H1 (cell line): ENCODE results near the gene SLC30A3. TPM values are rescaled to one million over a fixed set of nuclear protein-coding genes. Genes with fewer than 3 reads are reported as not detected.

ENCODE experiments used
- CTCF ChIA-PET: fragments of 300-600 bp; sonication (Branson Sonifier 250); formaldehyde crosslinking; loops from one replicate; lab custom pipeline; 2021; ENCODE audit not compliant: partially characterized antibody; lab: Charles Lee
- POLR2A ChIA-PET: fragments of 300-600 bp; sonication (Branson Sonifier 250); formaldehyde crosslinking; loops from one replicate; lab custom pipeline; 2021; ENCODE audit warnings: inconsistent platforms; ENCODE audit not compliant: partially characterized antibody; lab: Charles Lee
- DNase-seq, 2 experiments: peaks; one replicate each; pipeline versions ENCODE4 v3.0.0 to v3.0.0-alpha.2; 2010 to 2022; ENCODE audit warnings: low spot score in 2 of 2, low read depth in 1 of 2, mixed read lengths in 1 of 2
- FAIRE-seq: peaks from 2 replicates; lab custom pipeline; 2011; peaks lifted over from hg19 to GRCh38; lab: Jason Lieb, UNC
- H2AFZ ChIP-seq: 2 replicates; pipeline ENCODE4 v1.8.1; 2012; ENCODE audit warnings: low read length, inconsistent platforms
- H2AK5ac ChIP-seq: 2 replicates; pipeline ENCODE4 v1.6.1; 2013; ENCODE audit warnings: low read depth, low read length
- H2BK120ac ChIP-seq: replicated peaks from 2 replicates; pipeline ENCODE3; 2013; ENCODE audit warnings: low read depth, low read length, inconsistent platforms
- H2BK12ac ChIP-seq: 2 replicates; pipeline ENCODE4 v1.6.1; 2013; ENCODE audit warnings: low read depth, low read length
- H2BK15ac ChIP-seq: 2 replicates; pipeline ENCODE4 v1.6.1; 2013; ENCODE audit warnings: low read length
- H2BK20ac ChIP-seq: 2 replicates; pipeline ENCODE4 v1.6.1; 2013; ENCODE audit warnings: low read length
- H2BK5ac ChIP-seq: 2 replicates; pipeline ENCODE4 v1.6.1; 2013; ENCODE audit warnings: low read depth, low read length
- H3K14ac ChIP-seq: 2 replicates; pipeline ENCODE4 v1.6.1; 2013; ENCODE audit warnings: inconsistent platforms; ENCODE audit not compliant: insufficient read length
- H3K18ac ChIP-seq: 2 replicates; pipeline ENCODE4 v1.6.1; 2013; ENCODE audit warnings: low read length; ENCODE audit errors: extremely low read depth
- H3K23ac ChIP-seq: 2 replicates; pipeline ENCODE4 v1.6.1; 2013; ENCODE audit warnings: inconsistent platforms; ENCODE audit not compliant: insufficient read length
- H3K23me2 ChIP-seq: 2 replicates; pipeline ENCODE4 v1.6.1; 2013; ENCODE audit warnings: low read depth, low read length
- H3K27ac ChIP-seq: 2 replicates; pipeline ENCODE4 v1.6.1; 2011; ENCODE audit warnings: low read depth, low read length, inconsistent platforms
- H3K27me3 ChIP-seq, 4 experiments: replicated peaks in 1 of 4; 1 replicate in 1 of 4; 2 replicates in 3 of 4; pipeline versions ENCODE4 v1.6.1 to v1.8.1; 2011 to 2013; ENCODE audit warnings: low read length in 3 of 4, mild to moderate bottlenecking in 3 of 4, inconsistent platforms in 2 of 4, mixed read lengths in 2 of 4, moderate library complexity in 1 of 4; ENCODE audit not compliant: control insufficient read depth in 3 of 4, insufficient read depth in 3 of 4; ENCODE audit errors: extremely low read depth in 1 of 4
- H3K36me3 ChIP-seq, 4 experiments: 2 replicates each; pipeline versions ENCODE4 v1.6.1 to v1.8.1; 2011 to 2013; ENCODE audit warnings: mild to moderate bottlenecking in 4 of 4, low read length in 3 of 4, moderate library complexity in 2 of 4, control low read depth in 1 of 4, inconsistent platforms in 1 of 4; ENCODE audit not compliant: insufficient read depth in 4 of 4, control insufficient read depth in 2 of 4
- H3K4ac ChIP-seq: replicated peaks from 2 replicates; pipeline ENCODE3; 2013; ENCODE audit warnings: low read length, low read depth, mixed read lengths, inconsistent platforms; ENCODE audit not compliant: insufficient read length
- H3K4me1 ChIP-seq, 4 experiments: replicated peaks in 1 of 4; 1 replicate in 1 of 4; 2 replicates in 3 of 4; pipeline versions ENCODE4 v1.6.1 to v1.8.1; 2011 to 2013; ENCODE audit warnings: low read length in 3 of 4, inconsistent platforms in 2 of 4, mixed read lengths in 1 of 4; ENCODE audit not compliant: insufficient read depth in 4 of 4, control insufficient read depth in 3 of 4
- H3K4me2 ChIP-seq, 2 experiments: 2 replicates each; pipeline versions ENCODE4 v1.6.1 to v1.8.1; 2011 to 2013; ENCODE audit warnings: low read depth in 2 of 2, low read length in 2 of 2, control low read depth in 1 of 2, inconsistent platforms in 1 of 2, mild to moderate bottlenecking in 1 of 2; ENCODE audit not compliant: insufficient read depth in 1 of 2
- H3K4me3 ChIP-seq, 4 experiments: fragments of 200-600, 300-600 bp in 1 of 4; sonication (generic), shearing (Covaris generic), sonication (Bioruptor Twin) in 1 of 4; 2 replicates each; pipeline versions ENCODE4 v1.5.1 to v1.8.1; 2011 to 2016; ENCODE audit warnings: low read length in 4 of 4, low read depth in 3 of 4, control low read depth in 2 of 4, inconsistent platforms in 2 of 4, mild to moderate bottlenecking in 2 of 4, mixed read lengths in 1 of 4, moderate library complexity in 1 of 4; ENCODE audit not compliant: insufficient read depth in 2 of 4; ENCODE audit errors: extremely low read depth in 1 of 4
- H3K56ac ChIP-seq: replicated peaks from 2 replicates; pipeline ENCODE3; 2013; ENCODE audit warnings: low read depth, mild to moderate bottlenecking, mixed read lengths, low read length, inconsistent platforms; ENCODE audit not compliant: insufficient read length
- H3K79me1 ChIP-seq: 2 replicates; pipeline ENCODE4 v1.6.1; 2013; ENCODE audit warnings: low read depth, low read length, control low read depth
- H3K79me2 ChIP-seq, 2 experiments: 2 replicates each; pipeline versions ENCODE4 v1.6.1 to v1.8.1; 2012 to 2013; ENCODE audit warnings: low read length in 2 of 2, mild to moderate bottlenecking in 2 of 2, inconsistent platforms in 1 of 2; ENCODE audit not compliant: insufficient read depth in 2 of 2, control insufficient read depth in 1 of 2
- H3K9ac ChIP-seq, 4 experiments: replicated peaks in 1 of 4; 1 replicate in 1 of 4; 2 replicates in 3 of 4; pipeline versions ENCODE4 v1.6.1 to v1.8.1; 2011 to 2013; ENCODE audit warnings: low read depth in 3 of 4, low read length in 3 of 4, control low read depth in 2 of 4, mild to moderate bottlenecking in 2 of 4, moderate library complexity in 2 of 4, inconsistent platforms in 1 of 4; ENCODE audit errors: extremely low read depth in 1 of 4
- H3K9me3 ChIP-seq, 2 experiments: 2 replicates each; pipeline versions ENCODE4 v1.6.1 to v1.8.1; 2012 to 2013; ENCODE audit warnings: mild to moderate bottlenecking in 2 of 2, moderate library complexity in 2 of 2, control low read depth in 1 of 2, inconsistent platforms in 1 of 2, low read depth in 1 of 2, low read length in 1 of 2, mixed read lengths in 1 of 2; ENCODE audit not compliant: insufficient read depth in 2 of 2
- H4K20me1 ChIP-seq, 2 experiments: replicated peaks in 1 of 2; 2 replicates each; pipeline versions ENCODE3 to v1.8.1; 2011 to 2013; ENCODE audit warnings: inconsistent platforms in 2 of 2, low read length in 2 of 2, mild to moderate bottlenecking in 1 of 2; ENCODE audit not compliant: insufficient read depth in 2 of 2, control insufficient read depth in 1 of 2
- H4K5ac ChIP-seq: 2 replicates; pipeline ENCODE4 v1.6.1; 2013; ENCODE audit warnings: low read length, low read depth, mixed read lengths, inconsistent platforms; ENCODE audit not compliant: insufficient read length
- H4K8ac ChIP-seq: 2 replicates; pipeline ENCODE4 v1.8.0; 2013; ENCODE audit warnings: mild to moderate bottlenecking, moderate library complexity, low read length, inconsistent platforms; ENCODE audit not compliant: insufficient read depth; ENCODE audit errors: extremely low read depth
- H4K91ac ChIP-seq: replicated peaks from 2 replicates; pipeline ENCODE3; 2013; ENCODE audit warnings: low read length, mixed read lengths, inconsistent platforms; ENCODE audit not compliant: insufficient read length
- WGBS, 2 experiments: shearing (Covaris generic) in 1 of 2; methylation state at CpG; one replicate each; pipeline versions ENCODE4 v1.1.6 to v1.1.7; 2013 to 2015; ENCODE audit warnings: low lambda C conversion rate in 2 of 2, mixed read lengths in 2 of 2, inconsistent platforms in 1 of 2, low coverage in 1 of 2, missing lambda C conversion rate in 1 of 2; ENCODE audit not compliant: insufficient replicate concordance in 2 of 2, insufficient coverage in 1 of 2, insufficient read length in 1 of 2; ENCODE audit errors: extremely low coverage in 1 of 2, missing lambda C conversion rate in 1 of 2; 5-methylcytosine and 5-hydroxymethylcytosine counted together
- polyA plus RNA-seq, 7 experiments: library from polyadenylated mRNA; depleted of rRNA in 3 of 7; stranded (reverse) in 5 of 7; unstranded in 2 of 7; fragments of >200 nt in 5 of 7; fragments of 200-250 nt in 2 of 7; gene quantifications; 1 replicate in 5 of 7; 2 replicates in 1 of 7; 4 replicates in 1 of 7; pipeline versions ENCODE4 v1.2.1 to v1.2.3, GENCODE V29; 2011 to 2013; ENCODE audit warnings: missing spikeins in 2 of 7, mixed read lengths in 2 of 7
- total RNA-seq: library from RNA; stranded (reverse); fragmentation: NEBNext Ultra II Directional; extraction: Animal tissue kit (Norgen Biotek cat#: 25700); gene quantifications from 2 replicates; pipeline ENCODE4 v1.2.1, GENCODE V29; 2021
- TF ChIP-seq, protein P1 (sequence below): IDR thresholded peaks from 2 replicates; pipeline ENCODE4 v1.6.1; 2012; ENCODE audit warnings: low read length, inconsistent platforms

SLC30A3 gene
- total and polyA plus RNA-seq, 2 of the 8 experiments (the other 6 are each of a cell fraction or from before 2014, with no cell fraction given), result 15.2 to 30.7 TPM

DNA sequence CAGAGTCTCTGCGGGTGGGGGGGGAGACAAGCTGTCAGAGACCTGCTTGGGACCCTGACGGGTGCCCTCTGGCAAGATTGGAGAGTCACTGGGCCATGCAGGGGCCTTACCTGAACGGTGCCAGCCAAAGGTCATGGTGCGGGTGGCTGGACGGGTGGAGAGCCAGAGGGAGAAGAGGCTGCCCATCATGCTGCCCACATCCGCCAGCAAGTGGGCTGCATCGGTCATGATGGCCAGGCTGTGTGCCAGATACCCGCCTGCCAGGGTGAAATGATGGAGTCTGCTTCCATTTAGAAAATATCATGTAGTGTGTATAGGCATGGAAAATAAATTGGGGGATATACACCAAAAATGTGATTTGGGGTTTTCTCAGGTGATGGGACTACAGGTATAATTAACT, 4.8 kb downstream of the SLC30A3 start:
- Histone ChIP-seq H4K8ac (no peak overlapping the region), H3K9ac (no peak overlapping the region), H3K4me1 (peaks cover 0 to 8% (median 5%) of the 10 kb centered on the region in 4 experiments; a peak in 5 of 7 replicates), H4K5ac (no peak overlapping the region), H3K27ac (no peak overlapping the region), H3K23me2 (peaks cover 6% of the 10 kb centered on the region; the same call in 1 of the 2 replicates), H4K20me1 (peaks cover 0 to 11% of the 10 kb centered on the region in 2 experiments), H3K56ac (no peak overlapping the region), H2AFZ (no peak overlapping the region), H2AK5ac (no peak overlapping the region), H3K36me3 (no peaks in the 10 kb centered on the region), H3K4me2 (no peak overlapping the region), H2BK15ac (no peak overlapping the region), H2BK12ac (no peak overlapping the region), H3K79me2 (peaks cover 0 to 2% of the 10 kb centered on the region in 2 experiments; a peak in 1 of 4 replicates), H2BK5ac (no peak overlapping the region), H3K27me3 (peaks cover 15 to 32% (median 25%) of the 10 kb centered on the region in 4 experiments), H3K4ac (no peak overlapping the region), H3K4me3 (no peak overlapping the region), H3K14ac (no peak overlapping the region), H3K9me3 (no peaks in the 10 kb centered on the region), H2BK120ac (no peak overlapping the region), H3K18ac (no peak overlapping the region), H4K91ac (no peak overlapping the region), H3K23ac (no peak overlapping the region), H2BK20ac (no peak overlapping the region), H3K79me1 (no peaks in the 10 kb centered on the region)
- DNase-seq (no peak), FAIRE-seq (no peak)
- 92% methylated on average over 7 of the region's 8 CpGs; no CpG with 5 or more reads in 1 of the 2 experiments for WGBS, 2 experiments
- POLR2A ChIA-PET, result interaction anchor here (5.8 to 32.6 kb wide), 2 partner anchors 11 to 29 kb away, joined by 51 to 835 read pairs; partner anchors contain the start of gene CAD
- CTCF ChIA-PET, result interaction anchor here (0.7 to 5.6 kb wide), 6 partner anchors 15 to 47 kb away, joined by 3 to 64 read pairs (median 4); partner anchors contain the start of gene TRIM54
- TF ChIP-seq, protein P1, sequence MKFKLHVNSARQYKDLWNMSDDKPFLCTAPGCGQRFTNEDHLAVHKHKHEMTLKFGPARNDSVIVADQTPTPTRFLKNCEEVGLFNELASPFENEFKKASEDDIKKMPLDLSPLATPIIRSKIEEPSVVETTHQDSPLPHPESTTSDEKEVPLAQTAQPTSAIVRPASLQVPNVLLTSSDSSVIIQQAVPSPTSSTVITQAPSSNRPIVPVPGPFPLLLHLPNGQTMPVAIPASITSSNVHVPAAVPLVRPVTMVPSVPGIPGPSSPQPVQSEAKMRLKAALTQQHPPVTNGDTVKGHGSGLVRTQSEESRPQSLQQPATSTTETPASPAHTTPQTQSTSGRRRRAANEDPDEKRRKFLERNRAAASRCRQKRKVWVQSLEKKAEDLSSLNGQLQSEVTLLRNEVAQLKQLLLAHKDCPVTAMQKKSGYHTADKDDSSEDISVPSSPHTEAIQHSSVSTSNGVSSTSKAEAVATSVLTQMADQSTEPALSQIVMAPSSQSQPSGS, result no peak
